NCI-H526 treated with DMSO at 0.1 percent for 48 hours (cell line): ENCODE results near the gene CNTN2.
A peak's percentile ranks its signal among the peaks of the same experiment; 100 is the strongest.

Experiments used
- DNase-seq: peaks from one replicate; lab custom pipeline; 2025; lab: John Stamatoyannopoulos, UW

CNTN2 gene

DNA sequence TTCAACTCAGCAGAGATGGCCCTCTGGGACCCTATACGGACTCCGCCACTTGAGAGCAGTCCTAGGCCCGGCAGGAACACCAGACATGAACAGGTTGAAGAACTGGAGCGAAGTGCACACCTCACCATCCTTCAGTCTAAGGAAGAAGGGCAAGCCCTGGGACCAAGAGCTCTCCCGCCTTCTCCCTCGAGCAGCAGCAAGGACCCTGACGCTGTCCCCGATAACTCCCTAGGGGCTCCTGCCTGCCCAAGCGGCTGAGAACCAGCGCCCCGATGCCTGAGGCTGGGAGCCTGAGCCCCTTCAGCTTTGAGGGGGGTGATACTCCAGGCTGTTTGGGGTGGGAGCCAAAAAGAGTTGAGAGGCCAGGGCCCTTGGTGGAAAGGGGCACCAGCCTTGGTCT, 31.1 kb downstream of the CNTN2 start:
- no peak for DNase-seq

DNA sequence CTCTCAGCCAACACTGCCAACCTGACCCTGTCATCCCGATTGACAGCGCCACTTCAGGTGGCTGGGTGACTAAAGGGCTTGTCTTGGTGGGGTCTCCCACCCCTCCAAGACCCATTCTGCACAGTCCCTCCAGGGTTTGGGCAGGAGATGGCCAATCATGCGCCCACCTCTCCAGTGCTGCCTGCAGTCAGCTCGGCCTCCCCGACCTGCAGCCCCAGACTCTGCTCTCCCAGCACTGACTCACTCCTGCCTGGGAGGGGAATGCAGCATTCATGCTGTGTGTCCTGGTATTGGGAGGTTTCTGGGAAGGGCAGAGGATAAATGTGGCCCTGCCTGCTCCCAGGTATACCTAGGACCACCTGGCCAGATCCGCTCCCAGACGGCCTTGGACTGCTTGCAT, 31.5 kb downstream of the CNTN2 start:
- DNase-seq: no peak

DNA sequence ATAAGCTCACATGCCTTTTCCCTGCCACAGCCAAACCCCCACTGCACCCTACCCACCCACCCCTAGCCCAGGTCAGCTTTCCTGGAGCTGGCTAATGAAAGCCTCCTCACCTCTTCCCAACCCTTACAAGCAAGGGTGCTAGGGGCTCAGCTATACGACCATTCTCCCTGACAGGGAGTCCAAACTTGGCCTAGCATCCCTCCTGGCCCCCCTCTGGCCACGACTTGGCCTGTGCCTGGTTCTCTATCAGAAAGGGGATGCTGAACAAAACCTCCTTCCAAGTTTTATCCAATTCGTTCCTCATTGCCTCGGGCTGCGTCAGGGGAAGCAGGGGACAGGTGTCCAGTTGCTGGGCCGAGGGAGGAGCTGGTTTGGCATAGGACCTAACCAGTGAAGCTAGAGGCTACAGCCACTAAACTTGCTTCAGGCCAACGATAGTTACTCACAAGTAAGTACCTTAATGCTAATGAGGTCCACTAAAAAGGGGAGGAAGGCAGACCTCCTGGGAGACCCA, 32.7 kb downstream of the CNTN2 start:
- no peak for DNase-seq

DNA sequence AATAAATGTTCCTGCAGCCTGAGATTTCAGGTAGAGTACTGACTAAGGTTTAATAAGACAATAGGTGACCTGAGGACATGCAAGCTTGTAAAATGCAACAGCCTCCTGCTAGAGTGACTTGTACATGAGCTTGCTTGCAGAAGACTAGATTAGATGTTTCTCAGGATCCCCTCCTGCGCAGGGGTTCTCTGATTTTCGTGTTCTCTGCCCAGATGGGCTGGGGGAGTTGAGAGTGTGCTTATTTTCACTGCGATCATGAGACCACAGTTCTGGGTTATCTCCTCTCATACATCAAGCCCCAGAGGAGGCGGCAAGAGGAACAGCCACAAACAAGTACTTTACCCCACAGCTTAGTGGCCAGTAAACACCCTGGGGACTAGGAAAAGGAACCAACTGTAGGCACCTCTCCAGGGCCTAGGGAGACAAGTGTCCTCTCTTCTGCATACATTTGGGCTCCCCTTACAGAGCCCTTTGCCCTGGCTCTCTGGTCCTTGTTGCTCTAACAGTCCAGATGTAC, 33.3 kb downstream of the CNTN2 start:
- no peak for DNase-seq

DNA sequence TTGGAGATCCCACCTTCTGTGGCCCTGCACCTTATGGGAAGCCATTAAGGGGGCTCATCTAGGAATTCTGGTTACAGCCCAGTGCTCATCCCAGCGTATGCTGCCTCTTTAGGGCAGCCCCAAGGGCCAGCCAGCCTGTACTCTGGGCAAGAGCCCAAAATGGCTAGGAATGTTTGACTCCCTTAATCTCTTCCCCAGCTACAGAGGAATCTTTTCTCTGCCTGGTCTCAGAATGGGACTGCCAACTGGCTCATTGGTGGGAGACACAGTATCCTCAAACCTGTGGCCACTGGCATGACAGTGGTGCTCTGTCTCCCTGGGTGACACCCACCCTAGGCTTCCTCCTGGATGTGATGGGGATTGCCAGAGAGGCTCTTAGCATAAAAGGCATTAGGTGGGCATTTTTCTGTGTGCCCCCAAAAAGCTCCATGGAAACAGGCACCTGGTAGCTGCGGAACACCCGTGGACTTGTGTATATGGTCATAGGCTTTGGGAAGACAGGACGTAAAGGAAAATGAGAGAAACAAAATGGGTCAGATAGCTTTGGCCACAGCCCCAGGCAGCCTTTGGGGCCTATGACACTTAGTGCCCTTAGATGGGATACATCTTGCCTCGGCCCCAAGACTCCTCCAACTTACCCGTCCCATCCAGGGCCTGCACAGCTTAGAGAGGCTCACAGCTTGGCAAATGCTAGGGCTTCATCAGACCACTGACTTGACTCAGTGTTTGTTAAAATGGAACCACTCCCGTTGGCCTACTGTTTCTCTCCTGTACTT, 34.3 kb downstream of the CNTN2 start:
- no peak for DNase-seq

DNA sequence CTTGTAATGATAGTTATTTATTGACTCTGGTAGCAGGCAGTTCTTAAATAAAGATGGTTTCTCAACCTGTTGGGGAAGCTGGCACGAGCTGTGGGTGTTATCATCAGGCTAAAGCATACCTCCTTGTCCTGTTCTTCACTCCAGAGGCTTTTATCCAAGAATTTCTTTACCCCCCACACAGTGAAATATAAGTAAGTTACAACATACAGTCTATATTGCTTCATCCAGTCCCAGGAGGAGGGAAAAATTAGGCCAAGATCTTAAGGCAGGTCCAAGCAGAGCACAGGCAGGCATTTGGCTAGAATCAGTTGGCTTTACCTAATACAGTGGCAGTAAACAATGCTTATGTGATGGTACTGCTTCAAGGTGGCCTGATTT, 34.9 kb downstream of the CNTN2 start:
- no peak for DNase-seq

DNA sequence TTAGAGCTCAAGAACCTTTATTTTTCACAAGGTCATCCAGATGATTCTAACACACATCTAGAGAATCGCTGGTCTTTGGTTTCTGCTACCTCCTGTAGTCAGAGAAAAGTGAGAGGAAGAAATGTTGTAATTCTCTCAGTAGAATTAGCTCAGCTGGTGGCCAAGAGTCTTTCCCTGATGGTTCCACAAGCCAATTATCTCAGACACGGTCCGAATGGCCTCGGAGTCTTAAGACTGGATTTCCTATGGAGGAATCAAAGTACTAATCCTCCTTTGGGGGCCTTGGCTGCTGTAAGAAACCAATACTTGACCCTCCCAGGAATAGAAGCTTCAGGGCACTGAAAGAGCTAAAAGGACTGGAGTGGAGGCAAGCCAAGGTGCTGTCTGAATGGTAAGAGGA, 39.4 kb downstream of the CNTN2 start:
- DNase-seq: no peak

DNA sequence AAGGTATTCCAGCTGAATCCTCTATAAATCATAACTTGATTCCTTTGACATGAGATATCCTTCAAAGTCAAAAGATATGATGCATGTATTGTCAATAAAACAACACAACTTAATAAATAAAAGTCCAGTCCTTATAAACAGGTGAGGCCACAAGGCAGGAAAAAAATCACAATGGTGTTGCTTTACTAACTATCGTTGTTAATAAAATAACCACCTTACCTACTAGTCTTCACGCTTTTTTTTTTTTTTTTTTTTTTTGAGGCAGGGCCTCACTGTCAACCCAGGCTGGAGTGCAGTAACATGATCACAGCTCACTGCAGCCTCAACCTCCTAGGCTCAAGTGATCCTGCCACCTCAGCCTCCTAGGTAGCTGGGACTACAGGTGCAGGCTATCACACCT, 41.3 kb downstream of the CNTN2 start, which contains the start of gene TMEM81:
TMEM81 (minus strand) TSS at position 101 of the 400 bp plus-strand sequence. CDS start 140 bp downstream, outside the sequence.
- no peak for DNase-seq

DNA sequence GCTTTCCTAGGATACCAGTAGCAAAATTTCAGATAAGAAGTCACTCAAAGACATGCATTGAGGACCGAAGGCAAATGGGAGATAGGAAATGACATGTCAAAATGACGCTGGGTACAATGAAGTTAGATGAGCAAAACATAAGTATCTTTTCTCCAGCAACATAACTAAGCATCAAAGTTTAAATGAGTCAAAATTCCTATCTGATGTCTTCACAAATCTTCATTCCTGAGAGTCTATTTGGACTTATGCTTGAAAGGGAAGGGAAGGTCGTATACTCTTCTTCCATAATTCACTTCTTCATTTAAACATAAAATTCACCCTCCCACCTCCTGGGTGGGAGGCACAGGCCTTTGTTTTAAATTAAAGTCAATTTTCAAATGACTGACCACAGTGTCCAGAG, 45.3 kb downstream of the CNTN2 start:
- no peak for DNase-seq

DNA sequence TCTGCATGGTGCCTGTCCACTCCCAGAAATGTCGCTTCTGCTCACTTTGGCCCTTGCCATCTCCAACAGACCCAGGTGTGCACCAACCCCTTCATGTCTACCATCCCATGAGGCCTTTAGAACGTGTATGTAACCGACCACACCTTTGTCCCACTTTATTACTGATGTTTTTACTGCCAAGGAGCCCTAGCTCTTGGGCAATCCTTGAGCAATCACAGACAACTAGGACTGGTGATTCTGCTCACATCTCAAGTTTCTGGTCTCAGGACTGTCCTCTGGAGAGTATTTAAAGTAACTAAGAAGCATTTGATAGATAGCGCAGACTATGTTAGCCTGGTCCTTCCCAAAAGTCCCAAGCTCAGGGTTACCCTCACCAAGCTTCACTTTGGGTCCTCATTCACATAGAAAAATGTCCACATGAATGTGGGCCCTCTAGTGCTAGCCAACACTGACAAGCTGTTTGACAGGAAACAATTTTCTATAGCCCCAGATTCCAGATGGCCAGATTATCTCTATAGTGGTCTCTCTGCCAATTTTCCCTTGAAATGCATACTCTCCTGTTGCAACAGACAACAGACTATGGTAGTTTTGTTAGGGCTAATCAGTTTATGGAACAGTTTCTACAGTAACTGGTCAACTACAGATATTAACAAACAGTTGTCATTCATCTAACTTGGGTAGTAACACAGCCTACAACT, 48.2 kb downstream of the CNTN2 start:
- DNase-seq: no peak

DNA sequence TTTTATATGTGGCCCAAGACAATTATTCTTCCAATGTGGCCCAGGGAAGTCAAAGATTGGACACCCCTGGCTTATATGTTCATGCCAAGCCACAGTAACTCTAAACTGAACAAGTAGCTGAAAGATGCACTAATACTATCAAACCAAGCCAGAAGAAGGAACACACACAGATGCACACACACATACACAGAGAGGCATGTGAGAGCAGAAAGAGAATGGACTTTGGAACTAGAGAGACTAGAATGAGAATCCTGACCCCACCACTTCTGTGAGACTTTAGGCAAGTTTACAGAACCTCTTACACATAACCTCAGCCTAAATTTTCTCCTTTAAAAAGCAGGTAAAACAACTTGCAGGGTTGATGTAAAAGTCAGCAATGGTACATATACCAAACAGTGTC, 52.4 kb downstream of the CNTN2 start:
- DNase-seq: no peak

DNA sequence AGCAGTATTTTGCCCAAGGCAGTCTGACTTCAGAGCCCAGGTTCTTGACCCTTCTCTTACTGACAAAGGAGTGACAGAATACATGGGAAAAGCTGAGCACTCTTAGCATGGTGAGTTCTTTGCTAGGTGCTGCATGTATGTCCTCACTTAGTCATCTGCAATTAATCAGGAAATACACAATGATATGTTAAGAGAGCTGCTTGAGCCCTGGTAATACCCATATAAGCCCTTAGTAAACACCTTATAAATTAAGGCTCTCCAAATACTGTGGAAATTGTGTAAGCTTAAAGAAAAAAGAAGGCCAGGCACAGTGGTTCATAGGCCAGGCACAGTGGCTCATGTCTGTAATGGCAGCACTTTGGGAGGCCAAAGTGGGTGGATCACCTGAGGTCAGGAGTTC, 55.2 kb downstream of the CNTN2 start:
- DNase-seq: no peak

DNA sequence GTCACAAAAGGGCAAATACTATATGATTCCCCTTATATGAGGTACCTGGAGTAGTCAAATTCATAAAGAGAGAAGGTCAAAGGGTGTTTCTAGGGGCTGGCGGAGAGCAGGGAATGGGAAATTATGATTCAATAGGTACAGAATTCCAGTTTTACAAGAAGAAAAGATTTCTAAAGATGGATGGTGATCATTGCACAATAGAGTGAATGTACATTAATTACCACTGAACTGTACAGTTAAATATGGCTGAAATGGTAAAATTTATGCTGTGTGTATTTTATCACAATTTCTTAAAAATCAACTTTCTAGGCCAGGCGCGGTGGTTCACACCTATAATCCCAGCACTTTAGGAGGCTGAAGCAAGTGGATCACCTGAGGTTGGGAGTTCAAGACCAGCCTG, 59.4 kb downstream of the CNTN2 start:
- DNase-seq: no peak

DNA sequence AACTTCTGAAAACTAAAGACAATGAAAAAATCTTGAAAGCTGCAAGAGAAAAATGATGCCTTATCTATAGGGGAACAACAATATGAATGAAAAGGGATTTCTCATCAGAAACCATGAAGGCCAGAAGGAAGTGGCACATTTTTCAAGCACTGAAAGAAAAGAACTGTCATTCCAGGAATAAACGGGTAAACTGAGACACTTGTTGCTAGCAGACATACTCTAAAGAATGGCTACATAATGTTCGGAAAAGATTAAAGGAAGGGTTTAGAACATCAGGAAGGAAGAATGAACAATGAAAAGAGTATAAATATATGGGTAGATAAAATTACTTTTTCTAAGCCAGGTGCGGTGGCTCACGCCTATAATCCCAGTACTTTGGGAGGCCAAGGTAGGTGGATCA, 64.3 kb downstream of the CNTN2 start:
- no peak for DNase-seq

DNA sequence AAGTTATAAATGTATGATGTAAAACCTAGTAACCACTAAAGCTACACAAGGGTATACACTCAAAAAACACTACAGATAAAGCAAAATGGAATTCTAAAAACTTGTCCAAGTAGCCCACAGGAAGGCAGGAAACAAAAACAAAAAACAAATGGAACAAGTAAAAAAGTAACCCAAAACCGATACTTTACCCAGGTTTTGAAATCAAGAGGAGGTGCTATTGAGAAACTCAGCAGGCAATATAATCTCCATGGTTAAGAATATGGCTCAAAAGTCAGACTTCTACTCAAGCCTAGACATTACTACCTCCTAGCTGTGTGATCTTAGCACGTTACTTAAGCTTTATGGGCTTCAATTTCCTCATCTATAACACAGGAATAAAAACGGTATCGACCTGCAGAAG, 65.5 kb downstream of the CNTN2 start:
- no peak for DNase-seq

DNA sequence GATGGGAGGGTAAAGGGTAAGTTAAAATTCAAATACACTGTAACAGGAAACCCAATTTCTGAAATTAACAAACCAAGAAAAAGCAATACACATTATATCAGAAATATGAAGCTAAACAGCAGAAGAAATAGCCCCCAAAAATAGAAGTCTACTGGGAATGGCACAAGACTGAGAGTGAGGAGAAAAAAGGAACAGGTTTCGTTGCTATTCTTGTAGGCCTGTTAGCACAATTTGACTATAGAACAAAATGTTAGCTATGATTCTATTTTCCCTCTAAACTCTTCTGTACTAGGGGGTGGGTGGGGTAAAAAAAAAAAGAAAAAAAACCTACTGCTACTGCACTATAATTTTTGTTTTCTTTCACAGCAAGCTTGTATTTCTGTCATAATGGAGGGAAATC, 66.3 kb downstream of the CNTN2 start:
- DNase-seq: no peak

DNA sequence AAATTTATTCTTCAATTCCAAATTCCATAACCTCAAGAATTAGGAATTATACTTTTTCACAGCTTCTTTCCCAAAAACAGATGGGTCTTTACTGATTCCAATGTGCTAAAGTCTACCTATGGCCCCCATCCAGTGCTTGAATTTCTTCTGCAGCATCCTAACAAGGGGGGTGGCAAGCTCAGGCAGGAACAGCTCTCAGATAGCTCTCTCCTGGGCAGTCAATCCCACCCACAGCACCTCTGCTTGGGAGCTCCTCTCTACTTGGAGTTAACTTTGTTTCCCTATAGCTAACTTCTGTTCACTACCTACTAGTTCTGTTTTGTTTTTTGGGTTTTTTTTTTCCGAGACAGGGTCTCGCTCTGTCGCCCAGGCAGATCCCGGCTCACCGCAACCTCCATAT, 66.7 kb downstream of the CNTN2 start:
- DNase-seq: no peak

DNA sequence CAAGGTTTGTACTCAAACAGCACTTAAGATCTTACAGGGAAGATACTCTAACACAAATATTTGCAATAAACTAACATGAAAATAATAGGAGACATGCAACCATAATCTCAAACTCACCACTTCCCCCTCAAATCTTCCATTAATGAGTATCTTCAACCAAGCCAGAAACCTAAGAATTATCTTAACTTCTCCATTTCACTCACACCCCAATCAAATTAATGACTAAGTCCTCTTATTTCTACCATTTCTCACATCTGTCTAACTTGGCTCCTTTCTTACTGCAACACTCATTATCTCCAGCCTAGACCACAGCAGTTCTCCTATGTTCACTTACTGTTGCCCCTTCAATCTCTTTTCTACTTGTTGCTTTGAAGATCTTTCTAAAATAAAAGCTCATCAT, 68.3 kb downstream of the CNTN2 start:
- no peak for DNase-seq

DNA sequence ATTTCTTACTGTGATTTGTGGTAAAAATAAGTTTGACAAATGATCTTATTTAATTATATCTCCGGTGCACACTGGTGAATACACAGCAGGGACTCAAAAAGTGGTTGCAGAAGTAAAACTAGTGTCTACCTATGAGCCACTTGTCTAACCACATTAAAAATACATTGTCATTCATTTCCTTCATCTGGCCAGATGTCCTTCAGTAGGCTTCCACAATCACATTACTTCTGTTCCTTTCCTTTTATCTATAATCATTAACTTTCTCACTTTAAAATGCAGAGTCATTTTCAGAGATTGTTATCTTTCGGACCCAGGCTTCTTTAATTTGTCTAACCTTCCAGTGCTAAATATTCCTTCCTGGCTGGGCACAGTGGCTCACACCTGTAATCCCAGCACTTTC, 75.7 kb downstream of the CNTN2 start:
- DNase-seq: no peak

DNA sequence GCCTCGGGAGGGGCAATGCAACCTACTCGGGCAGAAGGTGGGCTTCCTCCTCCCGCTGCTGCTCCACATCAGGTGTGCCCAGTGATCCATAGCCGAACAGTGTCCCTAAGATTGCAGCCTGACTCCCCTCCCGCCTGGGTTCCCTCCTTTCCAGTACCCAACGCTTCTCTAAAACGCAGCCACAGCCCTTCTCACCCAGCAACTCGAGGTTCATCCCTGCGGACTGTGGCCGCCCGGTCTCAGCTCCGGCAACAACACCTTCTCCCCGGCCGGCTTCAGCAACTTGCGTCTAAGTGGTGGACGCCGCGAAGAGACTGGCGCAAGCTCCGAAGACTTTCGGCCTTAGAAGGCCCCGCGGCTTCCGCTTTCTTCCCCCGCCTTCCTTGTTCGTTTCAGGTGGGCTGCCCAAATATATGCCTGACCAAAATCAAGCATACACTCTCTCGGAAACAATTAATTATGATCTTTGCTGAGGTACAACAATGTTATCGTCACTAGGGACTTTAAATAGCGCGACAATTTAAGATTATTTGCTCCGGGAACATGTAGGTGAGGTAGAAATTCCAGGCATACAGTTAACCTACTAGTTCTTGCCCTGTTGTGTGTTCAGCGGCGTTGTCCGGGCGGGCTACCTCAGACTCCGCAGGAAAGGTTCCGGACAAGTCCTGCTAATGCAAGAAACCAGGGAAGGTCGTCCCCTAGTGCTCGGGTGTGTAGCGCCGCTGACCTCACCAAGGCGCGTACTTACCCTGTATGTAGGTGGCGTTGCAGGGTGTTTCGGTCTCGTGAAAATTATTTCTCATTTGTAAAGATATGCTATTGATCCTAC, 78.9 kb downstream of the CNTN2 start, which contains the start of gene RBBP5:
RBBP5 (minus strand) TSS at position 319 of the 829 bp plus-strand sequence; CDS start at position 214, 105 bp downstream.
- peak; percentile 80 for DNase-seq

DNA sequence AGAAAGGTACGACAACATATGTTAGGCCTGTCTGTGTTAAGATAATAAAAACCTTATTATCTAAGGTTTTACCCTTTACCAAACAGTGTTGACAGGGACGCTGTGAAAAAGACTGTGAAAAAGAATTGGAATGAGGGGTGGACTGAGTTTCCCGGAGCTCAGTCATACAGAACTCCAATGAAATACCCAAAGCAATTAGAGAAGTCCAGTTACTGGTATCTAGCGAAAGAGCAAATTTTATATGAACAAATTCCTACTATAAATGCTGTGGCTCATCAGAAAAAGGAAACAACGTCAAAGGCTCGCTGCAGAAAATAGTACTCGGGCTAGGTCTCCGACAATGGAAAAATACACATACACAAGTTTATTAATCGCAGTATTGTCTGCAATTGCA, 79.5 kb downstream of the CNTN2 start:
- no peak for DNase-seq

DNA sequence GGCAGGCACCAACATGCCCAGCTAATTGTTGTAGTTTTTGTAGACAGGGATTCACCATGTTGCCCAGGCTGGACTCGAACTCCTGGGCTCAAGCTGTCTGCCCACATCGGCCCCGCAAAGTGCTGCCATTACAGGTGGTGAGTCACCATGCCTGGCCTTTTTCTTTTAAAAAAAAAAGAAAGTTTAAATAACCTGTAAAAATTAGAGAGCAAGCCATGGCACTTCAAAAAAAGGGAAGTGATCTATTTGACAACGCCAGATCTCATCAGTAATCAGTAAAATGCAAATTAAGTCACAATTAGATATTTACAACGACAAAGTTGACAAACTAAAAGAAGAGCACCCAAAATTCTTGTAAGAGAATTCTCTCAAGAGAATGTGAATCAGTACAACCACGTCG, 81.7 kb downstream of the CNTN2 start:
- no peak for DNase-seq
